OCI-LY7 (cell line): ENCODE results near the gene ABCA7.

ENCODE experiments used
- EZH2phosphoT487 ChIP-seq: fragments of 200-600 bp; sonication (generic); IDR thresholded peaks from 2 replicates; pipeline ENCODE4 v1.6.1; 2018; ENCODE audit warnings: low read depth, borderline replicate concordance, mild to moderate bottlenecking, mixed run types, antibody characterized with exemption, low read length, moderate library complexity, mixed read lengths
- TF ChIP-seq, protein P1 (sequence below): fragments of 200-600 bp; sonication (generic); conservative IDR thresholded peaks from 2 replicates; pipeline ENCODE4 v1.5.1; 2014; ENCODE audit warnings: mild to moderate bottlenecking, antibody characterized with exemption, low read length, moderate library complexity, mixed read lengths

- no peak for TF ChIP-seq EZH2phosphoT487
- TF ChIP-seq, protein P1, sequence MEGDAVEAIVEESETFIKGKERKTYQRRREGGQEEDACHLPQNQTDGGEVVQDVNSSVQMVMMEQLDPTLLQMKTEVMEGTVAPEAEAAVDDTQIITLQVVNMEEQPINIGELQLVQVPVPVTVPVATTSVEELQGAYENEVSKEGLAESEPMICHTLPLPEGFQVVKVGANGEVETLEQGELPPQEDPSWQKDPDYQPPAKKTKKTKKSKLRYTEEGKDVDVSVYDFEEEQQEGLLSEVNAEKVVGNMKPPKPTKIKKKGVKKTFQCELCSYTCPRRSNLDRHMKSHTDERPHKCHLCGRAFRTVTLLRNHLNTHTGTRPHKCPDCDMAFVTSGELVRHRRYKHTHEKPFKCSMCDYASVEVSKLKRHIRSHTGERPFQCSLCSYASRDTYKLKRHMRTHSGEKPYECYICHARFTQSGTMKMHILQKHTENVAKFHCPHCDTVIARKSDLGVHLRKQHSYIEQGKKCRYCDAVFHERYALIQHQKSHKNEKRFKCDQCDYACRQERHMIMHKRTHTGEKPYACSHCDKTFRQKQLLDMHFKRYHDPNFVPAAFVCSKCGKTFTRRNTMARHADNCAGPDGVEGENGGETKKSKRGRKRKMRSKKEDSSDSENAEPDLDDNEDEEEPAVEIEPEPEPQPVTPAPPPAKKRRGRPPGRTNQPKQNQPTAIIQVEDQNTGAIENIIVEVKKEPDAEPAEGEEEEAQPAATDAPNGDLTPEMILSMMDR, result no peak
Observed at GRCh38 chr19:1002600-1002999, 37.3 kb upstream of the ABCA7 start.
